ENCODE measurements around the gene ZNF205.

DNA sequence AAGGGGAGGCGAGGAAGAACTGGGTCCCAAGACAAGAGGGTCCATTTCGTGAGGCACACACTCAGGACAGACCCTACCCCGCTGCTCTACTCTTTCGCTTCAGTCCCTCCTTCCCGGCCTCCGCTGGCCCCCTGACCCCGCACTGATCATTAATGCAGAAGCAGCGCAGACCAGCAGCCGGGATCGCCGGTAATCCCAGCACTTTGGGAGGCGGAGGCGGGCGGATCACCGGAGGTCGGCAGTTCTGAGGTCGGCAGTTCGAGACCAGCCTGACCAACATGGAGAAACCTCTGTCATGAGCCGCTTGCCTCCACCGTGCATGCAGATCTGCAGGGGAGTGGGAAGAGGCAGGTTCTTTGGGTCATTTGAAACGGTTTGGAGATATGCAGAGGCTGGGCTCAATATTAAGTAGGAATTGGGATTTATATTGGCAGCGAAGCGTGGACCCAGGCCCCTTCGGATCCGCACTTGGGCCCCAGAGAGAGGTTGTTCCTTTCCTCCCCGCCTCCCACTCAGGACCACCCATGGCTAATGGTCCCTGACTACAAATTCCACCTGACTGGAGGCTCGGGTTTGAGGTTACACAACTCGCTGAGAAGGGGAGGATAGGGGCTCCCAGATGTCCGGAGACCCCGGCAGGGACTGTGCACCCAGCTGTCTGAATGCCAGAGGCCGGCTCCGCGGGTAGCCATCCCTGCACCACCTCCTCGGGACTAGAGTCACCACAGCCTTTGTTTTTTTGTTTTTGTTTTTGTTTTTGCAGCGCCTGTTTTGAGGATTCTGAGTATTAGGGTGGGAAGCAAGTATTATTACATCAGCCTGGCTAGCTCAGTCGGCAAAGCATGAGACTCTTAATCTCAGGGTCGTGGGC, 52.0 kb downstream of the ZNF205 start:
- TF ChIP-seq, protein P1, sequence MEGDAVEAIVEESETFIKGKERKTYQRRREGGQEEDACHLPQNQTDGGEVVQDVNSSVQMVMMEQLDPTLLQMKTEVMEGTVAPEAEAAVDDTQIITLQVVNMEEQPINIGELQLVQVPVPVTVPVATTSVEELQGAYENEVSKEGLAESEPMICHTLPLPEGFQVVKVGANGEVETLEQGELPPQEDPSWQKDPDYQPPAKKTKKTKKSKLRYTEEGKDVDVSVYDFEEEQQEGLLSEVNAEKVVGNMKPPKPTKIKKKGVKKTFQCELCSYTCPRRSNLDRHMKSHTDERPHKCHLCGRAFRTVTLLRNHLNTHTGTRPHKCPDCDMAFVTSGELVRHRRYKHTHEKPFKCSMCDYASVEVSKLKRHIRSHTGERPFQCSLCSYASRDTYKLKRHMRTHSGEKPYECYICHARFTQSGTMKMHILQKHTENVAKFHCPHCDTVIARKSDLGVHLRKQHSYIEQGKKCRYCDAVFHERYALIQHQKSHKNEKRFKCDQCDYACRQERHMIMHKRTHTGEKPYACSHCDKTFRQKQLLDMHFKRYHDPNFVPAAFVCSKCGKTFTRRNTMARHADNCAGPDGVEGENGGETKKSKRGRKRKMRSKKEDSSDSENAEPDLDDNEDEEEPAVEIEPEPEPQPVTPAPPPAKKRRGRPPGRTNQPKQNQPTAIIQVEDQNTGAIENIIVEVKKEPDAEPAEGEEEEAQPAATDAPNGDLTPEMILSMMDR (conservative IDR thresholded peaks at IDR 0.05 in 1 of 2, IDR thresholded peaks at IDR 0.05 in 1 of 2; ENCODE audit: low read depth in 1 of 2, low read length in 2 of 2) = no peak
- TF ChIP-seq EZH2 (IDR thresholded peaks at IDR 0.05; ENCODE audit: low read length, missing control alignments) = no peak
